Gastrocnemius medialis (tissue), 4 donors: ENCODE measurements around the gene ARMC3. TPM values are rescaled to one million over a fixed set of nuclear protein-coding genes. Genes with fewer than 3 reads are reported as not detected.
"Not testable (repeated sequence)": the region's sequence is repeated elsewhere in the genome, so short reads cannot be mapped to it uniquely, and the experiment has no call there.

Source experiments
- ATAC-seq, 2 donors: fragments of 150-250 bp; one replicate each; pipeline ENCODE4 v1.9.1; 2016
- DNase-seq, 2 donors: peaks; one replicate each; pipeline ENCODE4 v3.0.0-alpha.2; 2019
- H3K27ac ChIP-seq, 4 donors: fragments of 200-600 bp; sonication (generic); 1 replicate in 1 of 4; 2 replicates in 3 of 4; pipeline ENCODE4 v1.5.1; 2016 to 2018; ENCODE audit warnings: mild to moderate bottlenecking in 2 of 4, moderate library complexity in 1 of 4
- H3K27me3 ChIP-seq, 3 donors: fragments of 200-600 bp; sonication (generic) in 2 of 3; 1 replicate in 1 of 3; 2 replicates in 2 of 3; pipeline versions ENCODE4 v1.5.1 to v1.6.0; 2016 to 2019; ENCODE audit warnings: mild to moderate bottlenecking in 1 of 3, moderate library complexity in 1 of 3
- H3K36me3 ChIP-seq, 2 donors: fragments of 200-600 bp; sonication (generic) in 1 of 2; one replicate each; pipeline ENCODE4 v1.5.1; 2017 to 2018
- H3K4me1 ChIP-seq, 2 donors: fragments of 200-600 bp; sonication (generic) in 1 of 2; one replicate each; pipeline ENCODE4 v1.5.1; 2016 to 2017; ENCODE audit warnings: mild to moderate bottlenecking in 2 of 2
- H3K4me3 ChIP-seq, 4 donors: fragments of 200-600 bp; sonication (generic) in 3 of 4; 1 replicate in 1 of 4; 2 replicates in 3 of 4; pipeline ENCODE4 v1.5.1; 2016 to 2019; ENCODE audit warnings: mild to moderate bottlenecking in 2 of 4
- H3K9me3 ChIP-seq, 3 donors: fragments of 200-600 bp; sonication (generic) in 2 of 3; 1 replicate in 1 of 3; 2 replicates in 2 of 3; pipeline ENCODE4 v1.5.1; 2016 to 2019
- CTCF ChIP-seq, 5 experiments: fragments of 450-650 bp in 3 of 5; fragments of 200-600 bp in 2 of 5; sonication (generic) in 2 of 5; IDR thresholded peaks in 4 of 5; conservative IDR thresholded peaks in 1 of 5; 1 replicate in 4 of 5; 2 replicates in 1 of 5; pipeline ENCODE4 v1.5.1; 2016 to 2019; ENCODE audit warnings: antibody characterized with exemption in 5 of 5, mild to moderate bottlenecking in 3 of 5, moderate library complexity in 3 of 5
- POLR2A ChIP-seq, 2 donors: fragments of 450-650 bp; IDR thresholded peaks; one replicate each; pipeline ENCODE4 v1.6.1; 2017; ENCODE audit warnings: antibody characterized with exemption in 2 of 2, mild to moderate bottlenecking in 2 of 2, moderate library complexity in 2 of 2
- in situ Hi-C, 4 donors: fragments of 200-750 bp; cut with MboI; loops; one replicate each; pipeline versions ENCODE4 v1.15.0 to v1.8.0; 2017; ENCODE audit warnings: low sequenced_read_pairs in 4 of 4
- intact Hi-C: fragments of 100-400 bp; cut with DNase I; formaldehyde crosslinking; loops from one replicate; pipeline ENCODE4 v1.15.1; 2023; ENCODE audit warnings: low total_unique reads
- total RNA-seq, 4 donors: library from RNA; depleted of rRNA; stranded (reverse); fragments of >200 nt; gene quantifications; one replicate each; pipeline versions ENCODE4 v1.1.0 to v1.2.3, GENCODE V29; 2016

Gene ARMC3
- total RNA-seq, 4 donors from 2014 or later, result not detected

GRCh38 chr10:23070913-23071218 is 143.0 kb downstream of the ARMC3 start:
- TF ChIP-seq CTCF (IDR thresholded peaks at IDR 0.05 in 4 of 5, conservative IDR thresholded peaks at IDR 0.05 in 1 of 5) (no peak), POLR2A (IDR thresholded peaks at IDR 0.05) (no peak)
- H3K27ac ChIP-seq, result no peak overlapping the region
- H3K9me3 ChIP-seq, result no peaks in the 10 kb centered on the region
- no peaks in the 10 kb centered on the region for H3K27me3 ChIP-seq
- DNase-seq (no peak), ATAC-seq (no peak)
- H3K36me3 ChIP-seq, result no peaks in the 10 kb centered on the region
- peaks cover 6 to 14% of the 10 kb centered on the region in 2 donors for H3K4me1 ChIP-seq
- in situ Hi-C loops (no loop called here), intact Hi-C loops (no loop called here)
- H3K4me3 ChIP-seq, result no peak overlapping the region

GRCh38 chr10:23072593-23072992 is 144.7 kb downstream of the ARMC3 start:
- H3K4me3 ChIP-seq, H3K27ac ChIP-seq, H3K36me3 ChIP-seq, in situ Hi-C loops, ATAC-seq, intact Hi-C loops, H3K27me3 ChIP-seq, H3K9me3 ChIP-seq: not testable (repeated sequence)
- peak in 1 of 2 donors; percentile 27 for DNase-seq
- H3K4me1 ChIP-seq, result peaks cover 6 to 12% of the 10 kb centered on the region in 2 donors

GRCh38 chr10:23073527-23073926 is 145.7 kb downstream of the ARMC3 start:
- in situ Hi-C loops, result no loop called here
- no peaks in the 10 kb centered on the region for H3K9me3 ChIP-seq

GRCh38 chr10:23075672-23076071 is 147.8 kb downstream of the ARMC3 start:
- Histone ChIP-seq H3K4me3 (no peak overlapping the region), H3K27ac (no peak overlapping the region), H3K36me3 (no peaks in the 10 kb centered on the region), H3K27me3 (peaks cover 0 to 6% (median 0%) of the 10 kb centered on the region in 3 donors), H3K9me3 (no peaks in the 10 kb centered on the region), H3K4me1 (peaks cover 0 to 10% of the 10 kb centered on the region in 2 donors)
- intact Hi-C loops, result no loop called here
- DNase-seq (no peak), ATAC-seq (no peak)
- in situ Hi-C loops, result no loop called here
- TF ChIP-seq POLR2A (IDR thresholded peaks at IDR 0.05), result no peak
- no peak for TF ChIP-seq CTCF (IDR thresholded peaks at IDR 0.05 in 4 of 5, conservative IDR thresholded peaks at IDR 0.05 in 1 of 5)

More at GRCh38 chr10:23073527-23073926, 145.7 kb downstream of the ARMC3 start:
- DNase-seq (no peak), ATAC-seq (no peak)
- TF ChIP-seq POLR2A (IDR thresholded peaks at IDR 0.05) (no peak), CTCF (IDR thresholded peaks at IDR 0.05 in 4 of 5, conservative IDR thresholded peaks at IDR 0.05 in 1 of 5) (no peak)
- Histone ChIP-seq H3K36me3 (no peaks in the 10 kb centered on the region), H3K4me1 (peaks cover 6 to 12% of the 10 kb centered on the region in 2 donors), H3K4me3 (no peak overlapping the region), H3K27me3 (peaks cover 0 to 6% (median 0%) of the 10 kb centered on the region in 3 donors), H3K27ac (no peak overlapping the region)
- intact Hi-C loops, result no loop called here

- H3K4me1 ChIP-seq, result peaks cover 5 to 16% of the 10 kb centered on the region in 2 donors
- no peaks in the 10 kb centered on the region for H3K9me3 ChIP-seq
- intact Hi-C loops (no loop called here), in situ Hi-C loops (no loop called here)
- peaks cover 0 to 6% (median 0%) of the 10 kb centered on the region in 3 donors for H3K27me3 ChIP-seq
- TF ChIP-seq CTCF (IDR thresholded peaks at IDR 0.05 in 4 of 5, conservative IDR thresholded peaks at IDR 0.05 in 1 of 5), result no peak
- TF ChIP-seq POLR2A (IDR thresholded peaks at IDR 0.05), result no peak
- ATAC-seq (no peak), DNase-seq (no peak)
- no peak overlapping the region for H3K27ac ChIP-seq
- no peaks in the 10 kb centered on the region for H3K36me3 ChIP-seq
- H3K4me3 ChIP-seq, result no peak overlapping the region
Observed at GRCh38 chr10:23078114-23078513, 150.3 kb downstream of the ARMC3 start.
